ENCODE data around the gene MAP1LC3A.

Gene MAP1LC3A

DNA sequence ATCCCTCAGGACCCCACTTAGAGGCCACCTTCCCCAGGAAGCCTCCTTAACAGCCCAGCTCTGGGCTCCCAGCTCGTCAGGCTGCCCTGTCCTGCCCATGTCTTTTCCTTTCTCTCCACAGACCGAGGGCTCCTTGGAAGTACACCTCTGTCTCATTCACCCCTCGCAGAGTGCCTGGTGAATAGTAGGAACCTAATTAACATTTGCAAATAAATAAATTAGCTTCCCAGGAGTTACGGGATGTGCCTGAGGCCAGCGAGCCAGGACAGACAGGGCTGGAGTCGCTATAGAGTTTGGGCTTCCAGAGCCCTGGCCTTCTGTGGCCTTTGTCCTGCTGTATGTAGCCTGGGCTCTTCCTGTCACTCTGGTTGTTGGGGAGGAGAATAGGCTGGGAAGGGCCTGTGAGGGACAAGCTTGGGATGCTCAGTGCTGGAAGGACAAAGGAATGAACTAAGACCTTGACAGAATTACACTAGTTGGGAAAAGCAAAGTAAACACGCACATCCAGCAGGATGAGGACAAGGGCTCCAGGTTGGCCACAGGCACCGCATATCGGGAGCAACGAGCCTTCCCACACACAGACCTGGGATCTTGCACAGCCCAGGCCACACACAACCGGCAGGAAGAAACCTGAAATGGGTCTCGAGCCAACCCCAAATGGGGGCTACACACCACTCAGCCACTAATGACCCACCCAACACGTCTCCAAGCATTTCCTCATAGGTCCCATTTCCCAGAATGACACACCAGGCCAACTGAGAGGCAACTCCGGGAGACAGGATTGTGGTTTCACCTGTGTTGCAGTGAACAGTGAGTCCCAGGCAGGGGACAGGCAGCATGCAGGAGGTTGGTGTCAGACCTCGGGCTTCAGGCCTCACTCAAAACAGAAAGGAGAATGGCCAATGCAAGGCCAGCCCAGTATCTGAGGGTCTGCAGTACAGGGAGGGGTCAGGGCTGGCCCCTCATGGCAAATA lies 9.7 kb downstream of the MAP1LC3A start:
- no peak for DNase-seq (ENCODE audit: low spot score)
- no peak overlapping the region for H3K4me3 Mint-ChIP-seq
- H3K4me1 Mint-ChIP-seq (ENCODE audit: low read depth), result peaks cover 9% of the 10 kb centered on the region
- H3K27ac Mint-ChIP-seq, result no peak overlapping the region
- H3K36me3 Mint-ChIP-seq (ENCODE audit: low read depth), result peaks cover 7% of the 10 kb centered on the region
- H3K9me3 Mint-ChIP-seq, result no peaks in the 10 kb centered on the region
- no peaks in the 10 kb centered on the region for H3K27me3 Mint-ChIP-seq (ENCODE audit: low read depth)

DNA sequence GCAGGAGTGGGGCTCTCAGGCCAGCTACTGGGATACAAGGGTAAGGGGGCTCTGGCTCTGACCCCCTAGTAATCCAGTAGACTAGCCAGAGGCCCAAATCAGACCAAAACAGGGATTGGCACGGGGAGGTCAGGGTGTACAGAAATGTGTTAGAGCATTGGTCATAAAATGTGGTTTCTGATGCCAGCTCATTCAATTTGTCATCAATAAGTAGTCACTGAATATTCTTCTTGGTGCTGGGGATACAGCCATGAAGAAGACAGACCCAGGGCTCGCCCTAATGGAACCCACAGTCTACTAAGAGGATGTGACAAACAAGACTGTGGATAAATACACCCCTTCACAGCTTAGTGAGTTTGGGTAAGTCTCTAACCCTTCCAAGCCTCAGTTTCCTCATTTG lies 11.1 kb downstream of the MAP1LC3A start:
- peaks cover 9% of the 10 kb centered on the region for H3K4me1 Mint-ChIP-seq (ENCODE audit: low read depth)
- H3K4me3 Mint-ChIP-seq, result no peak overlapping the region
- no peaks in the 10 kb centered on the region for H3K9me3 Mint-ChIP-seq
- no peak for DNase-seq (ENCODE audit: low spot score)
- no peaks in the 10 kb centered on the region for H3K27me3 Mint-ChIP-seq (ENCODE audit: low read depth)
- H3K36me3 Mint-ChIP-seq (ENCODE audit: low read depth), result peaks cover 11% of the 10 kb centered on the region
- H3K27ac Mint-ChIP-seq, result no peak overlapping the region

DNA sequence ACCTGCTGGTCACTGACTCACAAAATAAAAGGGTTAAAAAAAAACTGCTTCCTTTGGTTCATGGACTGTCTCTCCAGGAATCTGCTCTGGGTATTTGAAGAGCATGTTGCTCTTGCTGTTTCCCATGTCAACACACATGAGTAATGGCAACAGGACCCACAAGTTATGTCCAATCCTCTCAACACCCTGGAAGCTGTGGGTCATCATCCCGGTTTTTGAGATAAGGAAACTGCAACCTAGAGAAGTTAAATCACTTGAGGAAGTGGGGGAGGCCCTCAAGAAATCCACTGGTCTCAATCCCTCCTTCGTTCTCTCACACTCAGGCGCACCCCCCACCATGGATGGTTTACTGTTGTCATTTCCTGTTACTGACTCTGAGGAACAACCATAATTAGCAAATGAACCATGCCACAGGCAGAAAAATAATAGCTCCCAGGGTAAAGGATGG lies 12.4 kb downstream of the MAP1LC3A start:
- no peak for DNase-seq (ENCODE audit: low spot score)
- H3K27ac Mint-ChIP-seq, result peak overlapping the region; percentile 55

DNA sequence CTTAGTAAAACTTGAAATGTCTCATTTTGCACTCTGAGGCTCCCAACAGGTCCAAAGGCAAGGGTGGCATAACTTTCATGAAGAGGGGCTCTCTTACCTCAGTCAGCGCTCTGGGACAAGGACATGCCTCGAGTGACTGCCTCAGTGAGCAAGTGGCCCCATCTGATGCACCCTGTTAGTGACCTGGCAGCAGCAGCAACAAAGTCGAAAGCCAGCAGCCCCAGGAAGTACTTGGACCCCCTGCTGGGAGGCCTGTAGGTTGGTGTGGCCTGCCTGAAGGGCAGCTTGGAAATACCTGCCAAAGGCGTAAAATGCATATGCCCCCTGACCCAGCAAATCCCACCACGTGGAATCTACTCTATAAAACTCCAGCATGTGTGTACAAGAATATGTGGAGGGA lies 13.2 kb downstream of the MAP1LC3A start:
- peaks cover 9% of the 10 kb centered on the region for H3K4me1 Mint-ChIP-seq (ENCODE audit: low read depth)
- peaks cover 13% of the 10 kb centered on the region for H3K36me3 Mint-ChIP-seq (ENCODE audit: low read depth)
- H3K27me3 Mint-ChIP-seq (ENCODE audit: low read depth), result no peaks in the 10 kb centered on the region
- no peak overlapping the region for H3K27ac Mint-ChIP-seq
- H3K9me3 Mint-ChIP-seq, result no peaks in the 10 kb centered on the region
- H3K4me3 Mint-ChIP-seq, result no peak overlapping the region
- DNase-seq (ENCODE audit: low spot score), result no peak

More for the DNA sequence above, 12.4 kb downstream of the MAP1LC3A start:
- Mint-ChIP-seq H3K27me3 (ENCODE audit: low read depth) (no peaks in the 10 kb centered on the region), H3K4me1 (ENCODE audit: low read depth) (peaks cover 9% of the 10 kb centered on the region), H3K9me3 (no peaks in the 10 kb centered on the region), H3K36me3 (ENCODE audit: low read depth) (peaks cover 13% of the 10 kb centered on the region), H3K4me3 (no peak overlapping the region)

DNA sequence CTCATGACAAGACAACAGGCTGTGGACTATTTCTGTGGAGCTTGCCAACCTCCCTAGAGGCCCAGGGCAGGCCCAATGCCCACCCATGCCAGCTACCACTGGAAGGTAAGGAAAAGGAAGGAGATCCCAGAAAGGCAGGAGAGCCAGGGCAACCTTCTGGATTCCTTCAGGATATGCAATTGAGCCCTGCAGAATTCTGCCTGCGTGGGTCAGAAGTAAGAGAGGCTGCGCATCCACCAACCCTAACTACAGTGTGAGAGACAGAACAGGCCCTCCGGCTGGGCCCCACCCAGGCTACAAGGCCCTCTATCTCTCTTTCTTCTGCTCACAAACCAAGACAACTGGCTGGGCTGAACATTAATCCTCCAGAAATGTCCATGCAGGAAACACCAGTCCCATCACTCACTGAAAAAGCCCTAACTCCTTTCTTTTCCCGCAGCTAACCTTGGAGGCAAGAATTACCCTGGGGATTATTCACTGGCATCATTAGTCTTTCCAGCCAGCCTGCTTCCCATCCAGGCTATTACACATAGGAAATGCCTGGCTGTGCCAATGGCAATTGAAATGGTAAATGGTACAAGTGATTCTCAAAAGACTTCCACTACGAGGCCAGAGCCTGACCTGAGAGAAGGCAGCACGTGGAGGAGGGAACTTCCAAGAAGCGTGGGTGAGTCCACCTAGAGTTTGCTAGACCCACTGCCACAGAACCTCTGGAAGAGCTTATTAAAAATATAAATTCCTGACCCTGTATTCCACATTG lies 15.2 kb downstream of the MAP1LC3A start:
- H3K9me3 Mint-ChIP-seq, result no peaks in the 10 kb centered on the region
- H3K4me1 Mint-ChIP-seq (ENCODE audit: low read depth), result peaks cover 9% of the 10 kb centered on the region
- H3K36me3 Mint-ChIP-seq (ENCODE audit: low read depth), result peaks cover 13% of the 10 kb centered on the region
- no peak overlapping the region for H3K4me3 Mint-ChIP-seq
- no peaks in the 10 kb centered on the region for H3K27me3 Mint-ChIP-seq (ENCODE audit: low read depth)
- DNase-seq (ENCODE audit: low spot score), result no peak
- no peak overlapping the region for H3K27ac Mint-ChIP-seq

DNA sequence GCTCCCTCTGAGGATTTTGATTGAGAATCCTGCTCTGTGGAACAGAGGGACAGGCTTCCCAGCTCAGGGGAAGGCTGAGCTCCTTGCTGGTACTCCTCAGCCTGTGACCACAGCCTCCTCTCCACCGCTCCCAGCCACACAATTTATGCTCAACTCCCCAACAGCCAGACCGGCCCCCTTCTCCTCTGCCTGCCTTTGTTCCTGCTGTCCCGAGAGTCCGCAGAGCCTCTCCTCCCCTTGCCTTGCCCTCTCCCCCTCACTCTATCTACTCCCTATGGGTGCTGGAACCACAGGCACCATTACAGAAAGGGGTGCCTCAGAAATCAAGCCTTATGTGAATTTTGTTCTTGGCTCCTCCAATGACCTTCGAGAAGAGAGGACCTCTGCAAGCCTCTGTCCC lies 15.9 kb downstream of the MAP1LC3A start:
- no peaks in the 10 kb centered on the region for H3K27me3 Mint-ChIP-seq (ENCODE audit: low read depth)
- no peak overlapping the region for H3K4me3 Mint-ChIP-seq
- H3K27ac Mint-ChIP-seq, result no peak overlapping the region
- H3K36me3 Mint-ChIP-seq (ENCODE audit: low read depth), result peaks cover 13% of the 10 kb centered on the region
- H3K4me1 Mint-ChIP-seq (ENCODE audit: low read depth), result peaks cover 10% of the 10 kb centered on the region
- no peak for DNase-seq (ENCODE audit: low spot score)
- H3K9me3 Mint-ChIP-seq, result no peaks in the 10 kb centered on the region

DNA sequence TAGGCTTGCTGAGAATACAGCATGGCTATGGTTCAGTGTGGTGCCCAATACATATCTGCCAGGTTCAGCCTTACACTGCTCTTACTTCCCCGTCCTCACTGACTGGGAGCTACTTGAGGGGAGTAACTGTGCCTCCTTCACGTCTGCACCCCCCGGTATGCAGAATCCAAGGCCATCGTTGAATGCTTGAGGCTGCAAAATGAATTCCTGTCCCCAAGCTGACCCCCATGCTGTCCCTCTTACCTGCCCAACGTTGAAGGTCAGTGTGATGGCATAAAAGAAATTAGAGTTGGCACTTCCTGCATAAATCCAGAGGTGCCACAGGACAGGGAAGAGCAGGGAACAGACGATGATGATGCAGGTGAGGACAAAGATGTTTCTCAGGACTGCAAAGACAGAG lies 16.3 kb downstream of the MAP1LC3A start:
- Mint-ChIP-seq H3K27me3 (ENCODE audit: low read depth) (no peaks in the 10 kb centered on the region), H3K27ac (no peak overlapping the region), H3K4me3 (no peak overlapping the region), H3K9me3 (no peaks in the 10 kb centered on the region), H3K36me3 (ENCODE audit: low read depth) (peaks cover 13% of the 10 kb centered on the region), H3K4me1 (ENCODE audit: low read depth) (peaks cover 14% of the 10 kb centered on the region)
- DNase-seq (ENCODE audit: low spot score), result no peak

DNA sequence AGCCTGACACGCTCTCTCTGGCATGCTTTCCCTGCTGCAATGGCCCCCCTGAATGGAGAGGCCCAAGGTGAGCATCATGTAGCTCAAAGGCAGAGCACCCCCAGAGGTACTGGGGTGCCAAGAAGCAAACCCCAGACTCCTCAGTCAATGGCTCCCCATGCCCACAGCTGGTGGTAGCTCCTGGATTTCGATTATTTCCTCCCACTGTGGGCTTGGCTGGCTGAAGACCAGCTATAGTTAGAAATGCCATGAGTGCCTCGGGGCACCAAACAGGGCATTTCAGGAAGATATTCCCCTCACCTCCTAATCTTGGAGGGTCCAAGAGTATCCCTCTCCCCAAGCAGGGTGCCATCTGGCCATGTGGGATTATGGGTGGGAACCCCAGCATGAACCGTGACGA lies 16.8 kb downstream of the MAP1LC3A start:
- Mint-ChIP-seq H3K4me3 (no peak overlapping the region), H3K4me1 (ENCODE audit: low read depth) (peaks cover 18% of the 10 kb centered on the region)

DNA sequence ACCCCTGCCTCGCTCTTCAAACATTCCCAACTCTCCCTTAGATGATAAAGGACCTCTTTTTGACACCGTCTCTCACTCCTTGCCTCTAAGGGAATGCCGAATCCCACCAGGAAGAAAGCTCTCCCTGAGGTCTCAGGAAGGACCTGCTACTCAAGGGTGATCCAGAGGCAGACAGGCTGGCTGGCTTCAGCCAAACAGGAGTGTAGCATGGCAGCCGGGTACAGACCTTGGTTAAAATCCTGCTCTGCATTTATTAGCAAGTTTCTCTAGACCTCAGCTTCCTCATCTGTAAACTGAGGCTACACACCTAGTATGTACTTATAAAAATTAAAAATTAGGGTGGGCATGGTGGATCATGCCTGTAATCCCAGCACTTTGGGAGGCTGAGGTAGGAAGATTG lies 17.2 kb downstream of the MAP1LC3A start:
- Mint-ChIP-seq H3K27me3 (ENCODE audit: low read depth) (no peaks in the 10 kb centered on the region), H3K27ac (no peak overlapping the region), H3K4me3 (no peak overlapping the region), H3K9me3 (no peaks in the 10 kb centered on the region), H3K4me1 (ENCODE audit: low read depth) (peaks cover 21% of the 10 kb centered on the region), H3K36me3 (ENCODE audit: low read depth) (peaks cover 12% of the 10 kb centered on the region)
- DNase-seq (ENCODE audit: low spot score), result no peak

More for the DNA sequence above, 16.8 kb downstream of the MAP1LC3A start:
- H3K36me3 Mint-ChIP-seq (ENCODE audit: low read depth), result peaks cover 13% of the 10 kb centered on the region
- H3K27ac Mint-ChIP-seq, result no peak overlapping the region
- H3K27me3 Mint-ChIP-seq (ENCODE audit: low read depth), result no peaks in the 10 kb centered on the region
- no peaks in the 10 kb centered on the region for H3K9me3 Mint-ChIP-seq
- no peak for DNase-seq (ENCODE audit: low spot score)

DNA sequence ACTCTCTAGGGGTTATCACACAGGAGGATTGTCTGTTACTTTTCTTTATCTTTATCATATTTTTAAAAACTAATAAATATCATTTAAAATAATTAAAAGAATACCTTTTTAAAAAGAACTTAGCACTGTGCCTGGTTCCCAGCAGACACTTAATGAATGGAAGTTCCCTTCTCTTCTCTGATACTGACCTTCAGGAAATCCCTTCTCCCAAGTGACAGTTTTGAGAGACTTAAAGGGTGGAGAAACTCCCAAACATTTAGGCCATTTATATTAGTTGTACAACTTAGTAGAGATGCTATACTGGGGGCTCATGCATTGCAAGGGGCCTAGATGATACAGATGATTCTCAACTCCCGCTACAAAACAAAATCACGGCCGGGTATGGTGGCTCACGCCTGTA lies 18.5 kb downstream of the MAP1LC3A start:
- peaks cover 6% of the 10 kb centered on the region for H3K36me3 Mint-ChIP-seq (ENCODE audit: low read depth)
- DNase-seq (ENCODE audit: low spot score), result no peak
- no peaks in the 10 kb centered on the region for H3K27me3 Mint-ChIP-seq (ENCODE audit: low read depth)
- H3K4me3 Mint-ChIP-seq, result no peak overlapping the region
- H3K27ac Mint-ChIP-seq, result no peak overlapping the region
- H3K4me1 Mint-ChIP-seq (ENCODE audit: low read depth), result peaks cover 24% of the 10 kb centered on the region
- H3K9me3 Mint-ChIP-seq, result no peaks in the 10 kb centered on the region

DNA sequence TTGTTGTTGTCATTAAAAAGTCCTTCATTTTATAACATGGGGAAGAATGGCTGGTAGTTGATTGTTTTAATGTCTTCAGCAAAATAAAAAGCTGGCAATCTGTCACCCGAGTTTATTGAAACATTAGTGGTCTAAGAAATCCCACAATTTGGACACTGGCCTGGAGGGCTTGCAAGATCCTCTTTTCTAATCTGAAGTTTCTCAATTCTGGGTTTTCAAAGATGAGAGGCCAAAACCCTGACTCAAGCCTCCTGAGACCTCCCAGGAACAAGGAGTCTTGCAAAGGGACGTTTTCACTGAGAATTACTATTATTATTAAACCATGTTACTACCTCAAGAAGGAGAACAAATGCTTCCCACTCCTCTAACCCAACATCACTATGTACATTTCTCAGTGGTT lies 19.5 kb downstream of the MAP1LC3A start:
- no peak overlapping the region for H3K27ac Mint-ChIP-seq

DNA sequence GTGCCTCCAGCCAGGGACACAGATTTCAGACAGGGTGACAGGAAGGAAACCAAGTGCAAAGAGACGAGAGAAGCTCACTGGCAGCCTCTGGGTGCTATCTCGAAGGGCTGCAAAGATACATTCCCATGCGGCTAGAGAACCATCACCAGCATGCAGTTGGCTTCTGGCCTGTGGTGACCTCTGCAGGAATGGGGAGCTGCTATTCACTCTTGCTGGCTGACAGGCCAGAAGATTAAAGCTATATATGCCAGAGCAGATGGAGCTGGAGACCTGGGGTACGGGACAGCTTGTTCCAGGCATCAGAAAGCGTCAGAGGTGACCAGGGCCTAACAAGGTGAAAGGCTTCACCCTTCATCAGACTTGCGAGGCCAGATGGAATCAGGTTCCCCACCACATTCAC lies 20.0 kb downstream of the MAP1LC3A start:
- Mint-ChIP-seq H3K36me3 (ENCODE audit: low read depth) (peaks cover 4% of the 10 kb centered on the region), H3K27ac (no peak overlapping the region)

More for the DNA sequence above, 19.5 kb downstream of the MAP1LC3A start:
- Mint-ChIP-seq H3K27me3 (ENCODE audit: low read depth) (no peaks in the 10 kb centered on the region), H3K4me1 (ENCODE audit: low read depth) (peaks cover 24% of the 10 kb centered on the region), H3K9me3 (no peaks in the 10 kb centered on the region), H3K4me3 (no peak overlapping the region), H3K36me3 (ENCODE audit: low read depth) (peaks cover 6% of the 10 kb centered on the region)
- DNase-seq (ENCODE audit: low spot score), result no peak

DNA sequence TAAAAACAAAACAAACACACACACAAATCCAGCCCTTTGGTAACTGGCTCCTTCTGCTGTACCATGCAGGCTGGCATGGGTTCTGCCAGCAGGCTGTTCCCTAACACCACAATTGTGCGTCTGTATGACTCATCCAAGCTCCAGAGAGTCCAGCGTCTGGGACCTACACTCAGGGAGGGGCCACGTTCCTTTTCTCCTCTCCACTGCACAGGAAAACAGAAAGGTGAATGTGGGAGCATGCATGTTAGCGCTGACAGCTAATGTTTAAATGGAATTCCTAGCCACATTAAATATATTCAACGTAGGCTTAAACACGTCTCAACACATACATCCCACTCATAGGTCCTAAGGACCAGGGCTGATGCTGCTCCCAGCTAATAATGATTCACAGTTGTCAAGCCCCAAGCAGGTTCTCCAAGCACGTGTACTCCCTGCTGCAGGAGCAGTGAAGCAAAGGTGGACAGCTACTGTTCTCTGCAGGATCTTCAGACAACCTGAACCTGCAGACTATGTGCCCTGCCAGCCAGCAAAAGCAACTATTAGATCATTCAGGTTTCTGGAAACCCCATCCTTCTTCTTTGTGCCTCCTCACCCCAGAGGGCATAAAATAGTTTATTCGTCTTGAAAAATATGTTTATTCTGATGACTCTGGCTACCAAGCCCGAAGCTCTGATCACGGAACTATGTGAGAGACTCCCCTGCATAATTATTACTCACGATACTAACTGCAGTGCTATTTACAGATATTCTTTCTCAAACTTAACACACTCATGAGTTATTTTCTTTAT lies 20.9 kb downstream of the MAP1LC3A start:
- Mint-ChIP-seq H3K27ac (peak overlapping the region; percentile 49), H3K9me3 (no peaks in the 10 kb centered on the region), H3K27me3 (ENCODE audit: low read depth) (no peaks in the 10 kb centered on the region), H3K36me3 (ENCODE audit: low read depth) (peaks cover 3% of the 10 kb centered on the region), H3K4me3 (no peak overlapping the region), H3K4me1 (ENCODE audit: low read depth) (peaks cover 24% of the 10 kb centered on the region)
- no peak for DNase-seq (ENCODE audit: low spot score)

More for the DNA sequence above, 20.0 kb downstream of the MAP1LC3A start:
- Mint-ChIP-seq H3K27me3 (ENCODE audit: low read depth) (no peaks in the 10 kb centered on the region), H3K4me3 (no peak overlapping the region), H3K9me3 (no peaks in the 10 kb centered on the region), H3K4me1 (ENCODE audit: low read depth) (peaks cover 24% of the 10 kb centered on the region)
- DNase-seq (ENCODE audit: low spot score), result no peak

Data from T-helper 2 cell treated with Interferon-gamma antibody and Interleukin-4, amounts not matched to agents 5 μg/mL and 100 μg/mL, for 36 hours (primary cell).